Esophagus squamous epithelium (tissue), 4 donors: ENCODE measurements around the gene WDR75.

Experiments
- CTCF ChIP-seq, 6 experiments: fragments of 450-650 bp in 4 of 6; fragments of 200-600 bp in 2 of 6; sonication (generic) in 2 of 6; IDR thresholded peaks; one replicate each; pipeline ENCODE4 v1.5.1; 2016 to 2019; ENCODE audit warnings: antibody characterized with exemption in 6 of 6, mild to moderate bottlenecking in 4 of 6, moderate library complexity in 4 of 6
- POLR2A ChIP-seq, 4 donors: fragments of 450-650 bp; IDR thresholded peaks; one replicate each; pipeline ENCODE4 v1.6.1; 2017; ENCODE audit warnings: antibody characterized with exemption in 4 of 4, mild to moderate bottlenecking in 4 of 4, moderate library complexity in 3 of 4

- TF ChIP-seq POLR2A (IDR thresholded peaks at IDR 0.05) (no peak), CTCF (IDR thresholded peaks at IDR 0.05) (no peak)
These were observed 1.2 kb downstream of the WDR75 start for GRCh38 chr2:189442468-189442867.
